NCI-H446 treated with DMSO at 0.1 percent for 48 hours (cell line): ENCODE data around the gene ITM2C.

ENCODE experiments used
- DNase-seq: peaks from one replicate; lab custom pipeline; 2025; lab: John Stamatoyannopoulos, UW

ITM2C gene

DNA sequence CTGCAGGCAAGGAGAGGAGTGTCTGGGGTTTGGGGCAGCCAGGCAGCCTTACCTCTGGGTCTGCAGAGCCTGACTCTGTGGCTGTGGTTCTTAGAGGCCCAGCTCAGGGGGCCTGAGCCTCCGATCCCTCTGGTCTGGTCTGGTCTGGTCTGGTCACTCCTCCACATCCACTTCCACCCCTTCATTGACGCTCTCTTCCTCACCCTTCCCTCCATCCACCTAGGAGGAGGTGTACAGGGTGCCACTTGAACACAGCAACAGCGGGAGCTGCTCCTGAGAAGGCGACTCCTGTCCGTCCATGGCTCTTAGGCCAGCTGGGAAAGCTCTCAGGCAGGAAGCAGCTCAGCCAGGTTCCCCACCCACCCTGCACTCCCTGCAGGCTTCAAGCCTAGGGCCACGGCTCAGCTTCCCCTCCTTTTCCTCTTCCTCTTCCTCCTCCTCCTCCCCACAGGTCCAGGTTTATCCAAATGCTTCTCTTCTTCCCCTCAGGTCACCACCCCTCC is 43.4 kb downstream of the ITM2C start:
- no peak for DNase-seq

DNA sequence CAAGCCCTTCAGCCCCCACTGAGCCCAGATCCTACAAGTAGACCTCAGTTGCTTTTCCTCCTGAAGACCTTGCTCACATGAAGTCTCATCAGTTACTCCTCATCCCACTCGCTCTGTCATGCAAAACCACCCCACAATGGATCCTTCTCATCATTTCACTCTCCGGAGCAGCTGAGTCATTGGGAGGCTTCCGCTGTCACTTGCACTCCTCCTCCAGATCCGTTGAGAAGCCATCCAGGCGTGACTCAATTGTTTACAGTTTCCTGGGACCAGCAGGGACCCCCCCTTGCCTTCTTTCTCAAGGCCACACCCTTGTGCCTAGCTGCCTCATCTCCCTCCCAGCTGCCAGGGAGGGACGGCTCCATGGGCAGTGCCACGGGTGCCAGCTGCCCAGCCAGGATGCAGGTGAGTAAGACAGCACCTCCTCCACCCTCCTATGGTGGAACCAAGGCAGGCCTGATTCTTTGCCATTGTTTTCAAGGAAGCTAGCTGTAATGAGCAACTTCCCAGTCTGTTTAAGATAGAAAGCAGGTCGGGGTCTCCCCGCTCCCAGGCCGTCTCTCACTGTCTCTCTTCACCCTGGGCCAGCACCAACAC is 44.0 kb downstream of the ITM2C start:
- no peak for DNase-seq

DNA sequence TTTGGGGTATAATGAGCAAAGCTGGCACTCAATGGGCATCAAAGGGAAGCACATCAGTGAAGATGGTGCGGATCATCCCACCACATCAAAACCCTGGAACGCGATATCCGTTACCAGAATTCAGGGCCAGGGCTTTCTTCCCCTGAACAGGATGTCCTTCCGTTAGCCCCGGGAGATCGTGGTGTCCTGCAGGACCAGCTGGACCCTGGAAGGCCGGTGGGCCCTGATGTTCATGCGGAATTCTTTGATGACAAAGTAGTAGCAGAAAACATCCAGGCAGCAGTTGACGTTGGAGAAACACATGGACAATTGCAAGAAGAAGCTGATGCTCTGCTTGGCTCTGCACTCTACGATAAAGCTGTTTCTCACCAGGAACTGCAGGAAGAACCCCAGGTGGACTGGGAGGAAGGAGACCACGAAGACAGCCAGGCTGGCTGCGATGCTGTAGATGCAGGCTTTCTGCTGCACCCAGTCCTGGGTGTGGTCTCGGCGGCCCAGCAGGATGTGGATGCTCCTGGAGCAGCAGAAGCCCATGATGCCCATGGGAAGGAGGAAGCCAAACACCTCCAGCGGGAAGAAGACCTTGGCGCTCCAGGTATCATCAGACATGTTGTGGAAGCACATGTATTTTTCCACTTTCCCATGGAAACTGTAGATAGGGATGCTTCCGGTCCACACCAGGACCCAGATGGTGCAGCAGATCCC is 45.3 kb downstream of the ITM2C start:
- DNase-seq = no peak

DNA sequence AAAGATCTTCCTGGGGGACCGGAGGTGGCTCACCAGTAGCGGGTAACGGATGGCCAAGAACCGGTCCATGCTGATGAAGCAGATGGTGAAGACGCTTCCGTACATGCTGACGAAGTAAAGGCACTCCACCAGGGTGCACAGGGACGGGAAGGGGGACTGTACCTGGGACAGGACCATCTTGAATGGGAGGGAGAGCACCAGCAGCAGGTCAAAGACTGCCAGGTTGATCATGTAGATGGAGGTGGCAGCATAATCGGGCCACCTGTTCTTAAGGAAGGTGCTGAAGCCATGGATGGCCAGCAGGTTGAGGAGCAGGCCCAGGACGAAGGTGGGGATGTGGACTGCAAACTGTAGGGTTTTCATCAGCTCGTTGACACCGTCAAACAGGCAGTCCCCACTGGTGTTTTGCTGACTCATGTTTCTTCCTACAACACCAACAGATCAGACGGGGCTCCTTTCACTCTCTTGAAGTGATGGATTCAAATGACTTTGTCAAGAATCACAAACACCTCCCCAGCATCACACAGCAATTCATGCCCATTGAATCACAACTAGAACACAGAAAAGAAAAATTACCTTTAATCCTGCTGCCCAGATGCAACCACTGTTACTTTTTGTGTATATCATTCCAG is 45.9 kb downstream of the ITM2C start:
- no peak for DNase-seq

DNA sequence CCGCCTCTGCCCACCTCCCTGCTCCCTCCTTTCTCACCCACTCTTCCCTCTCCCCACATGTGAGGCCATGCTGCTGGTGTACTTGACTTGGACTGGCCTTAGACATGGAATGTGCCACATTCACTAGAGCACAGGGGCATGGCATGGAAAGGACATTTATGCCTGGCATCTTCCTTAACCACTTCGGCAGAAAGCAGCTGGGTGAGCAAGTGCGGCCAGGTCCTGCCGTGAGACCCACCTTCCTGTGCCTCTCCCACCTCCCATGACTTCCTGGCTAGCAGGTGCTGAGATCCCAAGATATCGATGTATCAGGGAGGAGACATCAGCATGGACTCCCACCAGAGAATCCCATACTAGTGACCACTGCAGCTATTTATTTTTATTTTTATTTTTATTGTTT is 47.3 kb downstream of the ITM2C start:
- DNase-seq = no peak

DNA sequence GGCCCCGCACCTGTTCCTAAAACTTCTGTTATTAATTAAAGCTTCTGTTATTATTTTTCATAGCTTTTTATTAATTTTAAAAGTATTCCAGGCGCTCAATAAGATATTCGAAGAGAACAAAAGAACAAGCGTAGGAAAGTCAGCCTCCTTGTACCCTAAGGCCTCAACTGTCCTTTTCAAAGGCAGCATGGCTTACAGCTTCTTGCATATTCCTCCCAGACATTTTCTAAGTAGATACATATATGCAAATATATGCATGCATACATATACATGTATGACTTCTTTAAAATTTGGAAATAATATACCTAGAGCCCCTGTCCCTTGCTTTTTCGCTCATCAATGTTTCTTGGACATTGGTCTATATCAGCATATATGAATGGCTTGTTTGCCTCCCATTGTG is 48.0 kb downstream of the ITM2C start:
- no peak for DNase-seq

DNA sequence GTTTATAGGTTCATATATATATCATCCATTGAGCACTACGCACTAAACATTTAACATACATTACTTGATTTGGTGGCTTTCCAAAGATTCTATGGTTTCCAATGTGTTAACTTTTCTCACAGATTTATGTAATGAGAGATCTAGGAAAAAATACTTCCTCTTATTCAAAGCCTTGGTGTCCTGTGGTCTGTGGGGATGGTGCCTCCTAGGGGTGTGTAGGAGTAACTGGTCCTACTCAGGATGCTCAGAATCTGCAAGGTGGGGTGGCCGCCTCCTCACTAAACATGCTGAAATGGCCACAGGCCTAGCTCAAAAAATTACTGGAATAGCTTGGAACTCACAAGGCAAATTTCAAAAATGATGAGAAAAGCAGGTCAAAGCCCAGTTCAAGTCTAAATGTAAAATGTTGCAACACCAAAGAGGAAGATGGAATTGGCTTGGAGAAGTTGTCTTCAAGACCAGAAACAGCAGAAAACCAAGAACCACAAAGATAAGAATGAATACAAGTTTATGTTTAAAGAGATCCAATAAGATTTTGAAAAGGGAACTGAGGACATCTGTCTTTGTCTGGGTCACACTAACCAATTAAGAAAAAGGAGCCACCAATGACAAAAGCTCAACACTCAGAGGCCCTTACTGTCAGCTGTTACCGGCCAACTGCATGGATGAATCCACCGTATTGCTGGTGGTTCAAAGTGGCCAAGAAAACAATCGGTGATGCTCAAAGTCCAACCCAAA is 48.8 kb downstream of the ITM2C start:
- DNase-seq = no peak

DNA sequence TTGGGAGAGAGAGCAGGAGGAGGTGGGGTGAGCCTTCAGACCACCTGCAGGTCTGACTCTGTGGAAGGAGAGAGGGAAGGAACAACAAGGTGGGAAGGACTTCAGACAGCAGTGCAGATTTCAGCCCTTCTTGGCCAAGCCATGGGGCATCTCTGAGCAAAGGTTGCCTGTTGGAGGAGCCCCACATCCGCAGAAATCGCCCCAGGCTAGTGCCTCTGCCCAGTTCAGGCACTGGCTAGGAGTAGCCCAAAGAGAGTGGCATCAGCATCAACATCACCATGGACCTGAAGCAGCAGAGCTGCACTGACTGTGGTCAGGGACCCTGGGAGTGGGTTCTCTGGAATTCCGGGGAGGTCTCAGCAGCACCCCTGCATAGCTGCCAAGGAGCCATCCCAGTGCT is 50.1 kb downstream of the ITM2C start:
- DNase-seq = no peak

DNA sequence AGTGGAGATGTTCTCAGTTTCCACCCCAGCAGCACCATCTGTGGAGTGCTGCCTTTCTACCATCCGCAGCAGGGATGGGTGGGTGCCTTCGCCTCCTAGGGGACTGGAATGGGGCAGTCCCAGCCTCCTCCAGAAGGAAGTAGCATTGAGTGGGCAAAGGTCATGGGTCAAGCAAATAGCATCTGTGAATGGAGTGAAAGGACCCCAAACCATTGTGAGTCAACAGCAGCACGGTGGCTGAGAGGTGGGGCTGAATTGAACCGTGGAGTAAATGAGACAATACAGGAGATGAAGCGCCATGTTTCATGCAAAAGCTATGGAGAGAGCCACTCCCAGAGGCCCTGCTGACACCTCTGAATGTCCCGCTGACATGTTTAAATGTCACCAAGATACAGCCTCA is 50.6 kb downstream of the ITM2C start:
- DNase-seq = no peak

DNA sequence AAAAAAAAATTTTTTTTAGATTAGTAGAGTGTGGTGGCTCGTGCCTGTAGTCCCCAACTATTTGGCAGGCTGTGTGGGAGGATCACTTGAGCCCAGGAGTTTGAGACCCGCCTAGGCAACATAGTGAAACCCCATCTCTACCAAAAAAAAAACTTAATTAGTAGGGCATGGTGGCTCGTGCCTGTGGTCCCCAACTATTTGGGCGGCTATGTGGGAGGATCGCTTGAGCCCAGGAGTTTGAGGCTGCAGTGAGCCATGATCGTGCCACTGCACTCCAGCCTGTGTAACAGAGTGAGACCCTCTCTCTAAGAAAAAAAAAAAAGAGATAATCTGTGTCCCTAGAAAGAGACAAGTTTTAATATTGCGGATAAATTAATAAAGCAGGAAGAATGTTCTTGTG is 51.5 kb downstream of the ITM2C start:
- no peak for DNase-seq

DNA sequence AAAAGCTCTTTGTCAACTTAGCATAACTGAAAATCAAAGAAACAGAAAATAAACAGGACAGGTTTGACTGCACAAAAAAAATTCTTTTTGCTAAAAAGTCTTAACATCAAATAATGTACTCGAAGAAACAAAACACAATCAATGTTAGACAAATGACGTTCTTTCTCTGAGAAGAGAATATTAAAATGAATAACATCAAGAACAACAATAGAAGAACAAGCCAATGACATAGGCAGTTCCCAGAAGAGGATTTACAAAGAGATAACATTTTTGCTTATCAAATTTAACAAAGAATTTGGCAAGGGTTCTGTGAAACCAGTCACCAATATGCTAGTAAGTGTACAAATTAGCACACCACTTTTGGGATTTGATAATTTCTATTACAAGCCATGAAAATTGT is 54.5 kb downstream of the ITM2C start:
- DNase-seq = no peak

DNA sequence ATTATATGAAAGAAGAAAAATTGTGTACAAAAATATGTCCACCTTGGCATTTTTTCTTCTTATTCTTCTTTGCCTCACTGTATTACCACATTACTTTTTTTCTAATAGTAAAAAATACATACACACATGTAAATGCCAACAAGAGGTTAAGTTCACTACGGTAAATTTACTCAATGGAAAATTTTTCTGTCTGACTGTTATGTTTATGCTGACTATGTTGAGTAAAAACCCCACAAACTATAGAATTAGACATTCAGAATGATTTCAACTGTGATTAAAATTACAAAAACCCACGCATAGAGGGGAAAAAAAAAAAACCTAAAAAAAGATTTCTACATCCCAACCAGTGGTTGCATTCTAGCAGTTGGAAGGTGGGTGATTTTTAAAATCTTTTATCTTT is 54.9 kb downstream of the ITM2C start:
- DNase-seq = no peak

DNA sequence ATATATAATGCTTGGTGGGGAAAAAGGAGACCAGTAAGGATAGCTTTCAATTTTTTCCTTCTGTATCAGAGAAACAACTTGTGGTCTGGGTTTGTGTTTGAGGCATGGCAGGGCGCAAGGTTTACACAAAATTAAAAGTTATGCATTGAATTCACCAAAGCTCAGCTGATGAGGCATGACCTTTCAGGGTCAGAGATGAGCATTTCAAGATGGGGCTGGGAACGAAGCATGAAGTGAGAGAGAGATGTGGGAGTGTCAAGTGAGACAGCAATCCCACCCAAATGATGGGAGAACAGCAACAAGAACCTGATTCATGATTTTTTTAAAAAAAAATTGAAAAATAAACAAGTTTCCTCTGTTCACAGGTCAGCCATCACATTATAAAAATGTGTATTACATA is 55.4 kb downstream of the ITM2C start:
- DNase-seq = no peak

DNA sequence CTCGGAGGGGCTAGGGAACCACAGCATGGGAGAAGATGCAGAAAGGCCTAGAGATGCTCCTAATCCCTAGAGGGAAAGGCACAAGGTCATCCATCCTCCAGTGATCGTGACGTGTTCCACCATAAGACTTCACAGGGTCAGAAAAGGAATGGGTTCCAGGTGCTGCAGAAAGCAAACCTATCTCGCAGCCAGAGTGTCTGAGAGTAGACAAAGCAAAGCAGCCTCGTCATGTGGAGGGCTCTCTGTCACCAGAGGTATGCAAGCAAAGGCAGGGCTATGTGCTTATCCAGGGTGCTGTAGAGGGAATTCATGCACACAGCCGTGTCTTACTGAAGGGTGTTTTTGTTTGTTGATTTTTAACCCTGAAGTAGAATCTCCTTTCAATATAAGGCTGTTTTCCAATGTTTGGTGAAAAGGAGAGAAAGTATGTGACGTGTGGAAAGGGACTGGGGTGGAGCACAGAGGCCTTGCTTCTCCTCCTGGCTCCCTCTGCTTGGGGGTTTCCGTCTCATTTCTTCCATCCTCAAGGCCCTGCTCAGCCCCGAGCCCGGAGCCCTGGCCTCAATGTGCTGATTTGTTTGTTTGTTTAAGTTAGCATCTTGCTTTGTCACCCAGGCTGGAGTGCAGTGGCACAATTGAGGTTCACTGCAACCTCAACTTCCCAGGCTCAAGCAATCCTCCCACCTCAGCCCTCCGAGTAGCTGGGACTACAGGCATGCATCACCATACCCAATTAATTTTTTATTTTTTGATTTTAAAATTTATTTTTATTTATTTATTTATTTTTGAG is 57.3 kb downstream of the ITM2C start:
- no peak for DNase-seq

DNA sequence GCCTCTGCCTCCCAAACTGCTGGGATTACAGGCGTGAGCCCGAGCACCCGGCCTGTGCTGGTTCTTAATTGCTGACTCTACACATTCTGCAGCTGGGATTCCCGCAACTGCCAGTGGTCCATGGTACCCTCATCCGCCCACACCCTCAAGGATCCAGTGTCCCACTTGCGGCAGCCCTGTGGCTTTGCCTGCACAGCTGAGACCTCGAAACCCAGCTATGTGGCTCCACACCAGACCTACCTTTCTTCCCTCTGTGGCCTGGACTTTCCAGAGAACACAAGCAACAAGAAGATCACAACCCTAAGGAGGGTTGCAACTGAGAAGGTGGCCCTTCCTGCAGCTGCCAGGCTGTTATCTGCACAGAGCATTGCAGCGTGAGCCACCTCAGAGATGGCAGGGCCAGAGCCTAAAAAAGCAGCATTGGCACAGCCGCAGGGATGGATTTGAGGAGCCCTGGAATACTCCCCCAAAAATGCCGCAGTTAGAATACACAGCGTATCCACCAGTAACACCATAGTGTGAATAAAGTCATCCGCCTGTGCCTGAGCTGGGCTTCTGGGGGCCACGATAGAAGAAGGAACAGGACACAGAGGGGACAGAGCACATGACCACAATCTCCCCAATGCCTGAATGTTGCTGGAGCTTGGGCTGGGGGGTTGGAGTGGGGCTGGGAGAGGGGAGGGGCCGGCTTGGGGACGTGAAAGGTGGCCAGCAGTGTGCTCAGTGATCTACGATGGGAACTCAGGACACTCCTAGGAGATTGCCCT is 58.4 kb downstream of the ITM2C start:
- no peak for DNase-seq

DNA sequence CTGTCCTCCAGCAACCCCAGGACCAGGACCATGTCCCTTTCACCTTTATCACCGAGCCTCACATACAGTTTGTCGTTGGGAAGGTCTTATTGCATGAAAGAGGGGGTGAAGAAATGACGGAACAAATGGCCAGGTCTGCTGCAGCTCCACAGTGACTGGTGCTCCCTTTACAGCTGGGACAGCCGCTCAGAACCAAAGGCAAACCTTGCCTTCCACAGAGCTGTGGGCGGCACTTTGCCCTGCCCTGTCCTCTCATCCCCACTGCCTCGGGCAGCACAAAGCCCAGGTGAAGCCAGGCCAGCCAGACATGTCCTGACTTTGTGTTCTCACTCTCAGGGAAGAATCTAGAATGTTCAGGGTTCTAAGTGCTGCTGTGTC is 59.3 kb downstream of the ITM2C start:
- no peak for DNase-seq

DNA sequence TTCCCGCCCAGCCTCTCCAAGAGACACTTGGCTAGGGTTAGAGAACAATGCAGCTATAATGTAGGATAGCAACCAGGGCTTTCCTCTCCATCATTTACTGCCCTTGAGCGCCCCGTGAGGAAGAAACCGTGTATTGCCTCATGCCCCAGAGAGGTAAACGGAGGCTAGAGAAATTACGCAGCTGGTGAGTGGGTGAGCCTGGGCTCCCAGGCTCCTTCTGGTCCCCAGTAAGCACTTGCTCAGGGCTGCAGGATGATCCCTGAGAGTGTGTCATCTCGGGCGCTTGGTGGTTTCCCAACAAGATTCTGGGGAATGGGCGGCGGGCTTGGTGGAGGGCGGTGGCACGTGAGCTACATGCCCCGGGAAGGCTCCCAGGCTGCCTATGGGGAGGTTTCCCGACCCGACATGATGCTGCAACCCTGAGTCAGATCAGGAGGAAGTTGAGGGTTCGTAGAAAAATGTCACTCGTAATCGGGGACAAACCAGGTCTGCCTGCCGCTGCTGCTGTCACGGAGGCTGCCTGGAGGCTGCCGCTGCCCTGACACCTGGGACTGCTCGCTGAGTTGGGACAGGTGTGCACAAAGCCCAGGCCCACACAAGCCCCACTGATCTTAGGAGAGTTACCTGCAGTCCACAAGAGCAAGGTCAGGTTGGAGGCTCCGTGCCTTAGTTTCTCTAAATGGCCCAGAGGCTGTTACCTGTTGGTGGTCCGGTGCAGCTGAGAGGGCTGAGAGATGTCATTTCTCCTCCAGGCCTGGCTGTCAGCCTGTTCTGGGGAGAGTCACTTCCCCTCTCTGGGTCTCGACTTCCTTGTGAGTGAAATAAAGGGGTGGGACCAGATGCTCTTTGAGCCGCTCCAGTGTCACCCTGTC is 60.0 kb downstream of the ITM2C start, which contains the start of gene GPR55:
TSS of gene GPR55 (minus strand) at position 773 of the 872 bp plus-strand sequence. CDS start 14,280 bp downstream, outside the sequence.
- no peak for DNase-seq

DNA sequence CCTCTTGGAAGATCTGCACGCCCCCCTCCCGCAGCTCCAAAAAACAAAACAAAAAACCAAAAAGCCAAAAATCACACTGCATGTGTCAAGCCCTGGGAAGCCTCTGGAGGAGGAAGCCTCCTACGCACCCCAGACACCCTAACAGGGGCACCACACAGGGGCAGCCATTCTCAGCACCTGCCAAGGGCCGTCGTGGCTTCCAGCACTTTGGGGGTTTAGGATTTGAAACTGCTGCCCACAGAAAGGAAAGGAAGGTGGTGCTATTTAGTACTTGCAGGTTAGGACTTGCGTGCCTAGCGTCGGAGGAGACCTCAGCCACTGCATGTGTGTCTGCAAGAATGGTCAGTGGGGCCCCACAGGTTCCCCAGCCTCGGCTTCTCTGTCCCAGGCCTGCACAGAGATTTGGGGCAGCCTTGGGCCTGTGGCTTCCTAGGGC is 60.7 kb downstream of the ITM2C start:
- DNase-seq = no peak

DNA sequence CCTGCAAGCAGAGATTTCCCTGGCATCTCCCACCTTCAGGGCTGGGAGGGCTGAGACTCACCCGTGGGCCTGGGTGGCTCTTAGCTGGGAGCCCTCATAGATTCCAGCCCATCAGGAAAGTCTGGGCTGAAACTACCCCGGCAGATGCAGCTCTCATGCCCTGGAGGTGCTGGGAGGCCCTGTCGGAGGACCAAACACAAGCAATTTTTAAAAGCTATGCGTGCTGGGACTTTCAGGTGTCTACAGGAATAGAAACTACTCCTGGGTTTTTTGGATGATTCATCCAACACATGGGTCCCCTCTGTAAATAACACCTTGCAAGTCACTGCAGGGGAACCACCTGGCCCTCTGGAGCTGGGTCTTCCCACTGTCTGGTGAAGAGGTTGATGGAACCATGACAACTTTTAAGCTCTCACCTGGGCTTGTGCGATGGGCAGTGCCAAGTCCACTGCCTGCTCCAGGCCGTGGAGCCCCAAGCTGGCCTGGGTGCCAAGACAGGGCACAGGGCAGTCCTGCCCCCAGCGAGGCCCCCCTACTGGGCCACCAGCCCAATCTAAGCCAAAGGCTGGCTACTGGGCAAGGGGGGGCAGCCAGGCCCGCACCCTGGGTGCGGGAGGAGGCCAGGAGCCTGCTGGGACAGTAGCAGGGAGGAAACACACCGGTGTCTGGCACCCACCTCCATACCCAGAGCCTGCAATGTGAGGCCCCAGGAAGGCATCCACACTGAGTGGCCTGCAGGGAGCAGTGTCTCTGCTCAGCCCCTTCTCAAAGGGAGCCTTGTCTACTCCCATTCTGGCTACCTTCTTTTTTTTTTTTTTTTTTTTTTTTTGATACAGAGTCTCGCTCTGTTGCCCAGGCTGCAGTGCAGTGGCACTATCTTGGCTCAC is 61.4 kb downstream of the ITM2C start:
- DNase-seq = no peak
